Endothelial cell of umbilical vein (primary cell): ENCODE results near the gene CPLX1. TPM values are rescaled to one million over a fixed set of nuclear protein-coding genes. Genes with fewer than 3 reads are reported as not detected.

Experiments
- BruUV-seq: library from RNA; stranded (reverse); fragments of 400-500 nt; replicated peaks from 2 replicates; lab custom pipeline; 2021; lab: Mats Ljungman, UMichigan
- CTCF ChIA-PET: fragments of 300-600, 350-600 bp; sonication (Branson Sonifier 250); formaldehyde crosslinking; loops from one replicate; lab custom pipeline; 2021; ENCODE audit warnings: antibody characterized with exemption, inconsistent platforms; lab: Charles Lee
- POLR2A ChIA-PET: fragments of 300-600, 350-600 bp; sonication (Branson Sonifier 250); formaldehyde crosslinking; loops from one replicate; lab custom pipeline; 2021; ENCODE audit warnings: antibody characterized with exemption, inconsistent platforms; lab: Charles Lee
- DNase-seq: peaks from one replicate; pipeline ENCODE4 v3.0.0-alpha.2; 2011; ENCODE audit warnings: low read depth, low spot score
- FAIRE-seq: peaks from 2 replicates; lab custom pipeline; 2011; peaks lifted over from hg19 to GRCh38; lab: Jason Lieb, UNC
- H2AFZ ChIP-seq: 2 replicates; pipeline ENCODE4 v1.6.0; 2012; ENCODE audit warnings: low read depth, low read length, control low read depth, inconsistent platforms
- H3K27ac ChIP-seq: 2 replicates; pipeline ENCODE4 v1.5.1; 2011; ENCODE audit warnings: low read depth, mild to moderate bottlenecking, control low read depth, low read length, moderate library complexity; ENCODE audit not compliant: insufficient read depth
- H3K27me3 ChIP-seq, 2 experiments: 2 replicates each; pipeline versions ENCODE4 v1.6.0 to v1.6.1; 2011; ENCODE audit warnings: low read length in 2 of 2, mixed read lengths in 1 of 2; ENCODE audit not compliant: control insufficient read depth in 2 of 2, insufficient read depth in 2 of 2
- H3K36me3 ChIP-seq, 2 experiments: 2 replicates in 1 of 2; 3 replicates in 1 of 2; pipeline ENCODE4 v1.5.1; 2011; ENCODE audit warnings: low read length in 2 of 2, mild to moderate bottlenecking in 1 of 2, moderate library complexity in 1 of 2; ENCODE audit not compliant: control insufficient read depth in 2 of 2, insufficient read depth in 2 of 2; ENCODE audit errors: extremely low read depth in 1 of 2
- H3K4me1 ChIP-seq: 3 replicates; pipeline ENCODE4 v1.5.1; 2011; ENCODE audit warnings: mild to moderate bottlenecking, low read length; ENCODE audit not compliant: control insufficient read depth, insufficient read depth; ENCODE audit errors: extremely low read depth
- H3K4me2 ChIP-seq: 2 replicates; pipeline ENCODE4 v1.6.1; 2011; ENCODE audit warnings: low read length, control low read depth, mixed read lengths; ENCODE audit not compliant: insufficient read depth
- H3K4me3 ChIP-seq, 3 experiments: fragments of 200-600 bp in 1 of 3; sonication (generic), shearing (Covaris generic) in 1 of 3; replicated peaks in 1 of 3; 2 replicates each; pipeline ENCODE4 v1.5.1; 2011 to 2016; ENCODE audit warnings: control low read depth in 3 of 3, low read length in 3 of 3, mild to moderate bottlenecking in 2 of 3, inconsistent platforms in 1 of 3, low read depth in 1 of 3, moderate library complexity in 1 of 3; ENCODE audit not compliant: insufficient read depth in 1 of 3
- H3K79me2 ChIP-seq: 2 replicates; pipeline ENCODE4 v1.6.0; 2012; ENCODE audit warnings: low read length, inconsistent platforms; ENCODE audit not compliant: control insufficient read depth, insufficient read depth
- H3K9ac ChIP-seq: replicated peaks from 2 replicates; pipeline ENCODE3; 2011; ENCODE audit warnings: low read length, control low read depth; ENCODE audit not compliant: insufficient read depth; ENCODE audit errors: extremely low read depth
- H3K9me1 ChIP-seq: replicated peaks from 3 replicates; pipeline ENCODE4 v1.6.0; 2011; ENCODE audit warnings: mild to moderate bottlenecking, low read length; ENCODE audit not compliant: control insufficient read depth, insufficient read depth; ENCODE audit errors: extremely low read depth
- H3K9me3 ChIP-seq: replicated peaks from 2 replicates; pipeline ENCODE4 v1.5.1; 2012; ENCODE audit warnings: low read length, inconsistent platforms; ENCODE audit not compliant: control insufficient read depth, insufficient read depth
- H4K20me1 ChIP-seq: replicated peaks from 2 replicates; pipeline ENCODE3; 2011; ENCODE audit warnings: mild to moderate bottlenecking, low read length; ENCODE audit not compliant: control insufficient read depth, insufficient read depth; ENCODE audit errors: extremely low read depth
- EZH2 ChIP-seq: IDR thresholded peaks from 2 replicates; pipeline ENCODE4 v1.6.1; 2012; ENCODE audit warnings: borderline replicate concordance, low read depth, mild to moderate bottlenecking, moderate library complexity, low read length, inconsistent platforms; ENCODE audit not compliant: severe bottlenecking
- FOS ChIP-seq: IDR thresholded peaks from 2 replicates; pipeline ENCODE4 v1.6.1; 2011; ENCODE audit warnings: mild to moderate bottlenecking, low read length, moderate library complexity, borderline replicate concordance; ENCODE audit not compliant: insufficient read depth
- GATA2 ChIP-seq: IDR thresholded peaks from 2 replicates; pipeline ENCODE4 v1.7.0; 2011; ENCODE audit warnings: low read depth, mild to moderate bottlenecking, moderate library complexity, mixed read lengths, low read length; ENCODE audit not compliant: insufficient read length, insufficient read depth
- JUN ChIP-seq: IDR thresholded peaks from 2 replicates; pipeline ENCODE4 v1.6.1; 2011; ENCODE audit warnings: borderline replicate concordance, low read depth; ENCODE audit not compliant: insufficient read length, insufficient read depth
- MYC ChIP-seq: IDR thresholded peaks from one replicate; pipeline ENCODE4 v1.6.1; 2011; ENCODE audit warnings: mild to moderate bottlenecking, low read depth, low read length
- POLR2A ChIP-seq: IDR thresholded peaks from 2 replicates; pipeline ENCODE4 v1.6.1; 2012; ENCODE audit warnings: low read depth, mild to moderate bottlenecking, control low read depth, low read length
- POLR2AphosphoS5 ChIP-seq: IDR thresholded peaks from 2 replicates; pipeline ENCODE4 v1.6.1; 2012; ENCODE audit warnings: low read depth, mild to moderate bottlenecking, control low read depth, low read length, moderate library complexity; ENCODE audit not compliant: insufficient read depth
- dilution Hi-C: fragments of 300-500 bp; cut with MboI; formaldehyde crosslinking; loops from one replicate; pipeline ENCODE4 v1.15.0; 2019; ENCODE audit warnings: low sequenced_read_pairs; ENCODE audit not compliant: extremely low pct_ligation_motif_present
- intact Hi-C: fragments of 100-400 bp; cut with micrococcal nuclease; formaldehyde crosslinking; loops from one replicate; pipeline ENCODE4 v1.10.0; 2022
- polyA plus RNA-seq, 4 experiments: library from polyadenylated mRNA; depleted of rRNA in 3 of 4; stranded (reverse) in 3 of 4; unstranded in 1 of 4; fragments of >200 nt; gene quantifications; 2 replicates each; pipeline versions ENCODE4 v1.2.1 to v1.2.3, GENCODE V29; 2011 to 2012; ENCODE audit warnings: missing spikeins in 1 of 4
- total RNA-seq: library from RNA; stranded (reverse); gene quantifications from 2 replicates; pipeline ENCODE4 v1.2.3, GENCODE V29; 2021
- TF ChIP-seq, protein P1 (sequence below), 2 donors: IDR thresholded peaks; 1 replicate in 1 of 2; 2 replicates in 1 of 2; pipeline ENCODE4 v1.5.1; 2011; ENCODE audit warnings: low read length in 2 of 2, mild to moderate bottlenecking in 2 of 2, moderate library complexity in 2 of 2, control low read depth in 1 of 2, inconsistent platforms in 1 of 2, low read depth in 1 of 2; ENCODE audit not compliant: insufficient read depth in 1 of 2; ENCODE audit errors: extremely low read depth in 1 of 2
- TF ChIP-seq, protein P2 (sequence below): IDR thresholded peaks from 2 replicates; pipeline ENCODE4 v1.6.1; 2011; ENCODE audit not compliant: insufficient read depth, insufficient read length

The CPLX1 gene
- total and polyA plus RNA-seq, 2 donors (not counting 3 experiments of a cell fraction or from before 2014, with no cell fraction given) = 1.0 to 1.8 TPM

DNA sequence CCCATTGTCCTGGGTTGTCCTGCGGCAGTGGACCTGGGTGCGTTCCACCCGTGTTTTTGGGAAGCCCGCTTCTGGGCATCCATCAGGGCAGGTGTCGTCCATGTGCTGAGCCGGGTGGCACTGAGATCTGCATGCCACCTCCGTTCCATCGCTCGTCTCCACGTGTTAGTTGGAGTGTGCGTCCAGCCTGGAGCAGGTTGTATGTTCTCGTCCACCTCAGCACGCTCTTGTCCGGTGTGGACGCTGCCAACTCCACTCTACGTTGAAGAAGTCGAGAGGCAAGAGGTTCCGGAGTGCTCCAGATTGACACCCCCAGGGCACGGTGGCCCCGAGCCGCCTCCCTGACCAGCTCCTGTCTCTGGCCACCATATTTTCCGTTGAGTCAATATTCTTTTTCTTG is 86.4 kb downstream of the CPLX1 start:
- H3K79me2 ChIP-seq = no peaks in the 10 kb centered on the region
- peaks cover 9 to 37% of the 10 kb centered on the region in 2 experiments for H3K36me3 ChIP-seq
- FAIRE-seq (no peak), DNase-seq (no peak)
- dilution Hi-C loops = no loop called here
- H3K9me1 ChIP-seq = no peaks in the 10 kb centered on the region
- no peaks in the 10 kb centered on the region for H3K9me3 ChIP-seq
- peaks cover 3% of the 10 kb centered on the region for H4K20me1 ChIP-seq
- no peaks in the 10 kb centered on the region for H3K4me1 ChIP-seq
- CTCF ChIA-PET = no interaction called here
- intact Hi-C loops = no loop called here
- H3K27ac ChIP-seq = no peak overlapping the region
- TF ChIP-seq GATA2 (no peak), EZH2 (no peak), MYC (no peak), FOS (no peak), POLR2A (no peak), JUN (no peak), POLR2AphosphoS5 (no peak)
- TF ChIP-seq, protein P1, sequence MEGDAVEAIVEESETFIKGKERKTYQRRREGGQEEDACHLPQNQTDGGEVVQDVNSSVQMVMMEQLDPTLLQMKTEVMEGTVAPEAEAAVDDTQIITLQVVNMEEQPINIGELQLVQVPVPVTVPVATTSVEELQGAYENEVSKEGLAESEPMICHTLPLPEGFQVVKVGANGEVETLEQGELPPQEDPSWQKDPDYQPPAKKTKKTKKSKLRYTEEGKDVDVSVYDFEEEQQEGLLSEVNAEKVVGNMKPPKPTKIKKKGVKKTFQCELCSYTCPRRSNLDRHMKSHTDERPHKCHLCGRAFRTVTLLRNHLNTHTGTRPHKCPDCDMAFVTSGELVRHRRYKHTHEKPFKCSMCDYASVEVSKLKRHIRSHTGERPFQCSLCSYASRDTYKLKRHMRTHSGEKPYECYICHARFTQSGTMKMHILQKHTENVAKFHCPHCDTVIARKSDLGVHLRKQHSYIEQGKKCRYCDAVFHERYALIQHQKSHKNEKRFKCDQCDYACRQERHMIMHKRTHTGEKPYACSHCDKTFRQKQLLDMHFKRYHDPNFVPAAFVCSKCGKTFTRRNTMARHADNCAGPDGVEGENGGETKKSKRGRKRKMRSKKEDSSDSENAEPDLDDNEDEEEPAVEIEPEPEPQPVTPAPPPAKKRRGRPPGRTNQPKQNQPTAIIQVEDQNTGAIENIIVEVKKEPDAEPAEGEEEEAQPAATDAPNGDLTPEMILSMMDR (IDR thresholded peaks at IDR 0.05; ENCODE audit: extremely low read depth in 1 of 2, insufficient read depth in 1 of 2, low read depth in 1 of 2, low read length in 2 of 2) = no peak
- TF ChIP-seq, protein P2, sequence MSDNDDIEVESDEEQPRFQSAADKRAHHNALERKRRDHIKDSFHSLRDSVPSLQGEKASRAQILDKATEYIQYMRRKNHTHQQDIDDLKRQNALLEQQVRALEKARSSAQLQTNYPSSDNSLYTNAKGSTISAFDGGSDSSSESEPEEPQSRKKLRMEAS = no peak
- H3K9ac ChIP-seq = no peak overlapping the region
- POLR2A ChIA-PET = no interaction called here
- no peak overlapping the region for H2AFZ ChIP-seq
- no TSS peak for BruUV-seq
- H3K4me2 ChIP-seq = no peak overlapping the region
- H3K4me3 ChIP-seq = no peak overlapping the region
- no peaks in the 10 kb centered on the region for H3K27me3 ChIP-seq
